Panc1 (cell line): ENCODE measurements around the gene SKOR1.

Experiments
- POLR2AphosphoS5 ChIP-seq: IDR thresholded peaks from 2 replicates; pipeline ENCODE4 v1.6.1; 2012; ENCODE audit warnings: mild to moderate bottlenecking, low read depth, low read length, moderate library complexity
- SIN3A ChIP-seq: IDR thresholded peaks from 2 replicates; pipeline ENCODE4 v1.6.1; 2012; ENCODE audit warnings: low read depth, mild to moderate bottlenecking, low read length, moderate library complexity, borderline replicate concordance; ENCODE audit not compliant: insufficient read depth
- TCF7L2 ChIP-seq: IDR thresholded peaks from 2 replicates; pipeline ENCODE4 v1.6.1; 2011; ENCODE audit warnings: mild to moderate bottlenecking, low read depth, low read length, inconsistent platforms
- TF ChIP-seq, protein P1 (sequence below): fragments of 450-650 bp; IDR thresholded peaks from 2 replicates; pipeline ENCODE4 v1.5.1; 2017; ENCODE audit warnings: mild to moderate bottlenecking
- TF ChIP-seq, protein P2 (sequence below), 2 experiments: IDR thresholded peaks; 2 replicates each; pipeline ENCODE4 v1.6.1; 2011 to 2012; ENCODE audit warnings: low read depth in 2 of 2, control low read depth in 1 of 2, low read length in 1 of 2, mild to moderate bottlenecking in 1 of 2, moderate library complexity in 1 of 2; ENCODE audit not compliant: insufficient read depth in 1 of 2

DNA sequence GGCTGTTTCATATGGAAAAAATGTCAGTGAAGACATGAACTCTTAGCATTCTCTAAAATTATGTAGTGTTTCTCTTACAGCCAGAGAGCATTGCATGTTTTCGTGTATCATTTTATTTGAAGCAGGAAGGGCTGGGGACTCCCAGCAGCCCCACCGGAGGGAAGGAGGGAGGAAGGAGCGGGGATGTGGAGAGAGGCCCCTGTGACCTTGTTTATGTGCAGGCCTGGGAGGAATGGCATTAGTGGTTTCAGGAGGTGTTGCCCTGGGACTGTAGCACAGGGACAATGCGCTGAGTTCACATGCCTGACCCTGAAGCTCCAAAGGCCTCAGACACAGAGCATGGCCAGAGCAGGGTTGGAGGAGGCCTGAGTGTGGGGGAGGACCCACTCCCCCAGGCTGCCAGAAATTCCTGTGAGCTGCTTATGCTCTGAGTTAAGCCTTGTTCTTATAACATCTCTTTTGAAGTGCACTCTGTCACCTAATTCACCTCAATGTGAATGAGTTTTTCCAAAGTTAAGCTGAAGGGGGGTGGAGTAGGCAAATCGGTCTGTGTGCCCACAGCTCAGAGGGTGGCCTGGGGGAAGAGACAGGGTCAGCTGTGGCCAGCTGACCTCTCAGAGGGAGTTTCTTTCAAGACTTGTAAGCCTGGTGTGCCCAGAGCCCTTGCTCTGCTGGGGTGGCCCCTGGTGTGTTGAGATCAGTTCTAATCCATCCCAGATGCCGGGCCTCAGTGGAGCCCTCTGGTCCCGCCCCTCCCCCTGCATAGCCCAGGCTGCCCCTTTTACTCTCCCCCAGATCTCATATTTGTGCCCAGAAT lies 18.5 kb downstream of the SKOR1 start:
- TF ChIP-seq, protein P1, sequence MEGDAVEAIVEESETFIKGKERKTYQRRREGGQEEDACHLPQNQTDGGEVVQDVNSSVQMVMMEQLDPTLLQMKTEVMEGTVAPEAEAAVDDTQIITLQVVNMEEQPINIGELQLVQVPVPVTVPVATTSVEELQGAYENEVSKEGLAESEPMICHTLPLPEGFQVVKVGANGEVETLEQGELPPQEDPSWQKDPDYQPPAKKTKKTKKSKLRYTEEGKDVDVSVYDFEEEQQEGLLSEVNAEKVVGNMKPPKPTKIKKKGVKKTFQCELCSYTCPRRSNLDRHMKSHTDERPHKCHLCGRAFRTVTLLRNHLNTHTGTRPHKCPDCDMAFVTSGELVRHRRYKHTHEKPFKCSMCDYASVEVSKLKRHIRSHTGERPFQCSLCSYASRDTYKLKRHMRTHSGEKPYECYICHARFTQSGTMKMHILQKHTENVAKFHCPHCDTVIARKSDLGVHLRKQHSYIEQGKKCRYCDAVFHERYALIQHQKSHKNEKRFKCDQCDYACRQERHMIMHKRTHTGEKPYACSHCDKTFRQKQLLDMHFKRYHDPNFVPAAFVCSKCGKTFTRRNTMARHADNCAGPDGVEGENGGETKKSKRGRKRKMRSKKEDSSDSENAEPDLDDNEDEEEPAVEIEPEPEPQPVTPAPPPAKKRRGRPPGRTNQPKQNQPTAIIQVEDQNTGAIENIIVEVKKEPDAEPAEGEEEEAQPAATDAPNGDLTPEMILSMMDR = no peak
- TF ChIP-seq, protein P2, sequence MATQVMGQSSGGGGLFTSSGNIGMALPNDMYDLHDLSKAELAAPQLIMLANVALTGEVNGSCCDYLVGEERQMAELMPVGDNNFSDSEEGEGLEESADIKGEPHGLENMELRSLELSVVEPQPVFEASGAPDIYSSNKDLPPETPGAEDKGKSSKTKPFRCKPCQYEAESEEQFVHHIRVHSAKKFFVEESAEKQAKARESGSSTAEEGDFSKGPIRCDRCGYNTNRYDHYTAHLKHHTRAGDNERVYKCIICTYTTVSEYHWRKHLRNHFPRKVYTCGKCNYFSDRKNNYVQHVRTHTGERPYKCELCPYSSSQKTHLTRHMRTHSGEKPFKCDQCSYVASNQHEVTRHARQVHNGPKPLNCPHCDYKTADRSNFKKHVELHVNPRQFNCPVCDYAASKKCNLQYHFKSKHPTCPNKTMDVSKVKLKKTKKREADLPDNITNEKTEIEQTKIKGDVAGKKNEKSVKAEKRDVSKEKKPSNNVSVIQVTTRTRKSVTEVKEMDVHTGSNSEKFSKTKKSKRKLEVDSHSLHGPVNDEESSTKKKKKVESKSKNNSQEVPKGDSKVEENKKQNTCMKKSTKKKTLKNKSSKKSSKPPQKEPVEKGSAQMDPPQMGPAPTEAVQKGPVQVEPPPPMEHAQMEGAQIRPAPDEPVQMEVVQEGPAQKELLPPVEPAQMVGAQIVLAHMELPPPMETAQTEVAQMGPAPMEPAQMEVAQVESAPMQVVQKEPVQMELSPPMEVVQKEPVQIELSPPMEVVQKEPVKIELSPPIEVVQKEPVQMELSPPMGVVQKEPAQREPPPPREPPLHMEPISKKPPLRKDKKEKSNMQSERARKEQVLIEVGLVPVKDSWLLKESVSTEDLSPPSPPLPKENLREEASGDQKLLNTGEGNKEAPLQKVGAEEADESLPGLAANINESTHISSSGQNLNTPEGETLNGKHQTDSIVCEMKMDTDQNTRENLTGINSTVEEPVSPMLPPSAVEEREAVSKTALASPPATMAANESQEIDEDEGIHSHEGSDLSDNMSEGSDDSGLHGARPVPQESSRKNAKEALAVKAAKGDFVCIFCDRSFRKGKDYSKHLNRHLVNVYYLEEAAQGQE (IDR thresholded peaks at IDR 0.05; ENCODE audit: insufficient read depth in 1 of 2, low read depth in 2 of 2, low read length in 1 of 2) = no peak
- TF ChIP-seq TCF7L2 (peak; percentile 90), SIN3A (no peak), POLR2AphosphoS5 (no peak)
